Measurements from ENCODE around the gene KLHL36.

DNA sequence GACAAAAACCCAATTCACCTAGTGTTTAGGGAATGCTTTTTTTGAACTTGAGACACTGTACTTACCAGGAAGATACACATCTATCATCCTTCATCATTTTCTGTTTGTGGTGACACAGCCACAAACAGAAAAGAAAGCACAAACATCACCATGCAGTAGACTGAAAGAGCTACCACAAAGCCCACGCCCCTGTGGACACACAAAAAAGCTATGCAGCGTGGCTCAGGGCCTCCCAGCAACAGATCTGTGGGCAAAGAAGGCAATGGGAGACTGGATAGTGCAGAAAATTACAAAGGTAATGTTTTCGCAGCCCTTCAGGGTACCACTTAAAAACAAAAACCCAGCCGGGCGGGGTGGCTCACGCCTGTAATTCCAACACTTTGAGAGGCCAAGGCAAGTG is 40.0 kb upstream of the KLHL36 start:
- TF ChIP-seq, protein P1, sequence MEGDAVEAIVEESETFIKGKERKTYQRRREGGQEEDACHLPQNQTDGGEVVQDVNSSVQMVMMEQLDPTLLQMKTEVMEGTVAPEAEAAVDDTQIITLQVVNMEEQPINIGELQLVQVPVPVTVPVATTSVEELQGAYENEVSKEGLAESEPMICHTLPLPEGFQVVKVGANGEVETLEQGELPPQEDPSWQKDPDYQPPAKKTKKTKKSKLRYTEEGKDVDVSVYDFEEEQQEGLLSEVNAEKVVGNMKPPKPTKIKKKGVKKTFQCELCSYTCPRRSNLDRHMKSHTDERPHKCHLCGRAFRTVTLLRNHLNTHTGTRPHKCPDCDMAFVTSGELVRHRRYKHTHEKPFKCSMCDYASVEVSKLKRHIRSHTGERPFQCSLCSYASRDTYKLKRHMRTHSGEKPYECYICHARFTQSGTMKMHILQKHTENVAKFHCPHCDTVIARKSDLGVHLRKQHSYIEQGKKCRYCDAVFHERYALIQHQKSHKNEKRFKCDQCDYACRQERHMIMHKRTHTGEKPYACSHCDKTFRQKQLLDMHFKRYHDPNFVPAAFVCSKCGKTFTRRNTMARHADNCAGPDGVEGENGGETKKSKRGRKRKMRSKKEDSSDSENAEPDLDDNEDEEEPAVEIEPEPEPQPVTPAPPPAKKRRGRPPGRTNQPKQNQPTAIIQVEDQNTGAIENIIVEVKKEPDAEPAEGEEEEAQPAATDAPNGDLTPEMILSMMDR (conservative IDR thresholded peaks at IDR 0.05; ENCODE audit: low read length): no peak
- no peak for TF ChIP-seq EZH2phosphoT487 (IDR thresholded peaks at IDR 0.05; ENCODE audit: borderline replicate concordance)

Data from Loucy (cell line).